Stimulated activated naive B cell treated with anti-CD40 and anti-IgM and Interleukin-4, amounts not matched to agents 10 μg/mL and 1 μg/mL and 100 μg/mL, for 72 hours (primary cell): ENCODE results near the gene KSR2.

ENCODE experiments used
- ATAC-seq, 2 donors: fragments of 150-1000 bp; cut with Tn5 transposase; replicated peaks; 2 replicates each; pipeline ENCODE4 v1.10.0; 2021; ENCODE audit warnings: moderate library complexity in 1 of 2
- DNase-seq: peaks from one replicate; pipeline ENCODE4 v3.0.0; 2021
- H3K27ac Mint-ChIP-seq: one replicate; pipeline ENCODE4 v1.8.0; 2022; ENCODE audit warnings: mild to moderate bottlenecking, mixed read lengths
- H3K27me3 Mint-ChIP-seq, 2 donors: one replicate each; pipeline ENCODE4 v1.8.0; 2022; ENCODE audit warnings: mixed read lengths in 2 of 2
- H3K36me3 Mint-ChIP-seq, 2 donors: one replicate each; pipeline ENCODE4 v1.8.0; 2022; ENCODE audit warnings: mixed read lengths in 2 of 2, mild to moderate bottlenecking in 1 of 2
- H3K4me1 Mint-ChIP-seq, 2 donors: one replicate each; pipeline ENCODE4 v1.8.0; 2022; ENCODE audit warnings: mixed read lengths in 2 of 2, mild to moderate bottlenecking in 1 of 2
- H3K4me3 Mint-ChIP-seq, 2 donors: one replicate each; pipeline ENCODE4 v1.8.0; 2022; ENCODE audit warnings: mild to moderate bottlenecking in 2 of 2, mixed read lengths in 2 of 2, moderate library complexity in 1 of 2
- H3K9me3 Mint-ChIP-seq, 2 donors: one replicate each; pipeline ENCODE4 v1.8.0; 2022; ENCODE audit warnings: mixed read lengths in 2 of 2, mild to moderate bottlenecking in 1 of 2

Gene KSR2

DNA sequence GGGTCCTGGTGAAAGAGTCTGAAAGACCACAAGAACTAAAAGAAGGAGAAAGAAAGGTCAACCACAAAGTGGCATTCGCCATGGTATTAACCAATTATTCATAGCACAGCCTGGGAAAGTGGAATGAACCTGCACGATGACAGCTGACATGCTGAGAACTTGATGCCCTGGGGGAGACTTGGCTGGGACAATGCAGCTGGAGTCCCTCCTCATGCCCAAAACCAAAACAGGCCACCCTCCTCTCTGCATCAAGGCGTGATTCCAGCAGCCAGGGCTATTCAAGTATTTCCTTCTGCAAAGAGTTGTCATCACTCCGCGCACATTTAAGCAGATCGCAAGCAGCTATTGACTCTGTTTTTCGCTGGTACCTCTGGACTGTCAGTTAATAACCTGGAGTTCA, 440.3 kb downstream of the KSR2 start:
- Mint-ChIP-seq H3K4me1 (no peaks in the 10 kb centered on the region), H3K4me3 (no peak overlapping the region), H3K27ac (no peak overlapping the region), H3K27me3 (no peaks in the 10 kb centered on the region), H3K9me3 (peaks cover 0 to 2% of the 10 kb centered on the region in 2 donors), H3K36me3 (no peaks in the 10 kb centered on the region)
- DNase-seq (no peak), ATAC-seq (no peak)

DNA sequence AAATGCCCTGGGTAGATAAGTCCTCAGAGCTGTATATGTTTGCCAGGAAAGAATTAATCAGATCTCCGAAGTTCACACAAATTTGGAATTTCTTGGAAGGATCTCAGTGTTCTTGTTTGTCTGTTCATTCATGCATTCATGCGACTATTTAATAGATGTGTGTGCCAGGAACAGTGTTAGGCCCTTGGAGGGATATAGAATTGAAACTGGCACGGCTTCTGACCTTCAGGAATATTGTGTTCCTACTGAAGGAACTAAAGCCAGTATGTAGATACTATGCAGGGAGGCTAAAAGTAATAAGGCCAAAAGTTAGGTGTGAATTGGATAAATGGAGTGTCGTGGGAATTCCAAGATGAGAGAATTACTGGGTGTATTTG, 441.3 kb downstream of the KSR2 start:
- Mint-ChIP-seq H3K9me3 (peaks cover 0 to 2% of the 10 kb centered on the region in 2 donors), H3K27ac (no peak overlapping the region)

DNA sequence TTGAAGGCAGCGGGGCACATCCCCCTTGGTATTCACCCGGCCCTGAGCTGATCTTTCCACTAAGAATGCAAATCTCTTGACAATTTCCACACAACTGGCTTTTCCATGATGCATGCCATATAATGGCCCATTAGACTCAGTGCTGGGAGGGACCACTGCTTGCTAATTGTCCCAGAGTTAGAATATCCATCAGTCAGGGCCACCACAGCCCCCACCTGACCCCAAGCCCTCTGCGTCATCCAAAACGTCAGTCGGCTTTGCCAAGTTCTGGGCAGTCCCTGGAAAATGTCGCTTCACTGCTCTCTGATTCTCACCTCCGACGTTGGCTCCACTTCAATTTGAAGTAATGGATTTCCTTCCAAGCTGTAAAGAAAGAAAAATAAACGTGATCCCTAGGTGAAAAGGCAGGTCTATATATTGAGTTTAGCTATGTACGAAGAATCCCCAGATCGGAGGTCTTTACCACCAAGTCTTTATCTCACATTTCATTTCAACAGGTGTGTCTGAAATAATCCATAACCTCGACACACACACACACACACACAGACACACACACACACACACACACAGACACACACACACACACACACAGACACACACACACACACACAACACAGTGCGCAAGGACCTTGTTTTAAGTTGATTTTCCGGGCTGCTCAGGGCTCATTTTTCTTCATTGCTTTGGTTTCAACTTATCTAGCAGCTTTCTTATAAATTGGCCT, 441.9 kb downstream of the KSR2 start:
- H3K9me3 Mint-ChIP-seq, result peaks cover 0 to 2% of the 10 kb centered on the region in 2 donors
- H3K4me1 Mint-ChIP-seq, result no peaks in the 10 kb centered on the region
- no peaks in the 10 kb centered on the region for H3K36me3 Mint-ChIP-seq
- H3K27ac Mint-ChIP-seq, result no peak overlapping the region
- H3K4me3 Mint-ChIP-seq, result no peak overlapping the region
- no peak for DNase-seq
- no peak for ATAC-seq
- H3K27me3 Mint-ChIP-seq, result no peaks in the 10 kb centered on the region

More for the DNA sequence above, 441.3 kb downstream of the KSR2 start:
- H3K36me3 Mint-ChIP-seq, result no peaks in the 10 kb centered on the region
- ATAC-seq, result no peak
- no peak overlapping the region for H3K4me3 Mint-ChIP-seq
- no peaks in the 10 kb centered on the region for H3K4me1 Mint-ChIP-seq
- DNase-seq, result no peak
- no peaks in the 10 kb centered on the region for H3K27me3 Mint-ChIP-seq

DNA sequence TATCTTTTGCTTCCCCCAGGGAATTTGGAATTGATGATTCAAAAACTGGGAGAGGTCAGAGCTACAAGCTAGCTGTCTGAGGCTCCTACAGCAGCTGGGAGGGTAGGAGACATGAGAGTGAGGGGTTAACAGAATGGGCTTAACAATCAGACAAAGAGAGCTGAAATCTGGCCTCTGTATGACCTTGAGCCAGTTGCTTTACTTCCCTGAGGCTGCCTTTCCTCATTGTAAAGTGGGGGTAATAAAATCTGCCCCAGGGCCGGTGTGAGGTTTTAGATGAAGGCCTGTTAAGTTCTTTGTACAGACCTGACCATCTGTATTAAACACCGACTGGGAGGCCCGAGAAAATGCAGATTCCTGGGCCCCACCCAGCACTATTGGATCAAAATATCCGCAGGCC, 443.0 kb downstream of the KSR2 start:
- H3K4me1 Mint-ChIP-seq, result no peaks in the 10 kb centered on the region
- no peak for ATAC-seq
- no peak overlapping the region for H3K27ac Mint-ChIP-seq
- no peaks in the 10 kb centered on the region for H3K27me3 Mint-ChIP-seq
- H3K9me3 Mint-ChIP-seq, result no peaks in the 10 kb centered on the region
- no peak overlapping the region for H3K4me3 Mint-ChIP-seq
- H3K36me3 Mint-ChIP-seq, result no peaks in the 10 kb centered on the region
- no peak for DNase-seq

DNA sequence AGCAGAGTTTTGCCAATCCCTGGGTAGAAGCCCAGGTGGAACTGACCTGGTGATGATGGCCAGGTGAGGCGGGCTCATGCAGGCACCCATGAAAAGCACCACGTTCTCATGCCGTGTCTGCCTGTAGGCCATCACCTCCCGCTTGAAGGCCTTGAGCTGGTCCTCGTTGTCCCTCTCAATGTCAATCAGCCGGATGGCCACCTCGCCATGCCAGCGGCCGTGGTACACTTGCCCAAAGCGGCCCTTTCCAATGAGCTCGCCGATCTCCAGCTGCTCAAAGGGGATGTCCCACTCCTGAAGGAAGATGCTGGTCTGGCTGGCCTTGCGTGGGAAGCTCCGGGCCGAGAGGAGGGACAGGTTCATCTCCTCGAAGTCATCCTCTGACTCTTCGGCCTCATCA, 444.0 kb downstream of the KSR2 start:
- Mint-ChIP-seq H3K9me3 (no peaks in the 10 kb centered on the region), H3K4me3 (no peak overlapping the region), H3K36me3 (no peaks in the 10 kb centered on the region)

DNA sequence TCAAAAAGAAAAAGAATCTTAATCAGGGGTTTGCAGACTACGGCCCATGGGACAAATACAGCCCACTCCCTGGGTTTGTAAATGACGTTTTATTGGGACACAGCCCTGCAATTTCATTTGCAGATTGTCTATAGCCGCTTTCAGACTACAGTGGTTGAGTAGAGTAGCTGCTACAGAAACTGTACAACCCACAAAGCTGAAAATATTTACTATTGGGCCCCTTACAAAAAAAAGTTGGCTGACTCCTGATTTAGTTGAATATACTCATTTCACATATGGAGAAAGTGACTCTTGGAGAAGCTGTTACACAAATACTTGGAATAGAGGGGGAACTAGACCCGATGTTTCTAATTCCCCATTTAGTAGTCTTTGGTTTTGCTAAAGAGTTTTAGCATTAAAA, 444.8 kb downstream of the KSR2 start:
- no peak for DNase-seq
- H3K4me1 Mint-ChIP-seq, result no peaks in the 10 kb centered on the region
- no peak for ATAC-seq
- no peaks in the 10 kb centered on the region for H3K27me3 Mint-ChIP-seq
- no peak overlapping the region for H3K4me3 Mint-ChIP-seq
- H3K27ac Mint-ChIP-seq, result no peak overlapping the region
- H3K9me3 Mint-ChIP-seq, result no peaks in the 10 kb centered on the region
- no peaks in the 10 kb centered on the region for H3K36me3 Mint-ChIP-seq

More for the DNA sequence above, 444.0 kb downstream of the KSR2 start:
- H3K4me1 Mint-ChIP-seq, result no peaks in the 10 kb centered on the region
- no peak overlapping the region for H3K27ac Mint-ChIP-seq
- no peak for ATAC-seq
- H3K27me3 Mint-ChIP-seq, result no peaks in the 10 kb centered on the region
- DNase-seq, result no peak

DNA sequence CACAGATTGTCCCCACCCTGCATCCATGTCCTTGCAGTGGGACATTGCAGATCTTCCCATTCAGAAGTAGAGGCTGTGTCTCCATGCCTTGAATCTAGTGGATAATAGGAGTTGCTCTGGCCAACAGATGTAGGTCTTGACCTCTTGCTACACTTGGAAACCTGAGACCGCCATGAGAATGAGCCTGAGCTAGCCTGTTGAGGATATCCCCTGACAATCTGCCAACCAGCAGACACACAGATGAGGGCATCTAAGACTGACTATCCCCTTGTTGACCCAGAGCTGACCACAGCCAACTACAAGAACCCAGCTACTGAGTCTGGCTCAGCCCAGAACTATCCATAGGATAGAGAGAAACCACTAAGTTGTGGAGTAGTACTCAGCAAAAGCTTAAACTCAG, 446.2 kb downstream of the KSR2 start:
- no peaks in the 10 kb centered on the region for H3K27me3 Mint-ChIP-seq
- H3K27ac Mint-ChIP-seq, result no peak overlapping the region
- no peak overlapping the region for H3K4me3 Mint-ChIP-seq
- H3K4me1 Mint-ChIP-seq, result no peaks in the 10 kb centered on the region
- ATAC-seq (no peak), DNase-seq (no peak)
- no peaks in the 10 kb centered on the region for H3K36me3 Mint-ChIP-seq
- no peaks in the 10 kb centered on the region for H3K9me3 Mint-ChIP-seq

DNA sequence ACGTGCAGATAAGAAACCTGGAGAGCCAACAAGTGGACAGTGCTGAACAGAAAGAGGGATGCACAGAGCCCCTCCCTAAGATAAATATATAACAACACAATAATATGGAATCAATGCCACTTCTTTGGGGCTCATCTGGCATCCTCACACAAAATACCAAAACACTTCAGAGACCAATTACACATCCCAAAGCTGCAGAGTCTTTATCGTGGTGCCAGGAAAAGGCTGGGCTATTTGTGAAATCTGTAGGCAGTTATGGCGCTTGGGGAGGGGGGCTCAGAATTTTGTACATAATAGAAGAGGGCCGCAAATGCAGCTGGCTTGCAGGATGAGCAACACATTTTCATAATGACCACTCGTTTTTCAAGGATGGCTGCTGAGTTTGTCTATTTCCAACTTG, 446.9 kb downstream of the KSR2 start:
- Mint-ChIP-seq H3K27ac (no peak overlapping the region), H3K36me3 (no peaks in the 10 kb centered on the region), H3K4me3 (no peak overlapping the region), H3K9me3 (peaks cover 1 to 3% of the 10 kb centered on the region in 2 donors), H3K27me3 (no peaks in the 10 kb centered on the region), H3K4me1 (no peaks in the 10 kb centered on the region)
- no peak for ATAC-seq
- no peak for DNase-seq

DNA sequence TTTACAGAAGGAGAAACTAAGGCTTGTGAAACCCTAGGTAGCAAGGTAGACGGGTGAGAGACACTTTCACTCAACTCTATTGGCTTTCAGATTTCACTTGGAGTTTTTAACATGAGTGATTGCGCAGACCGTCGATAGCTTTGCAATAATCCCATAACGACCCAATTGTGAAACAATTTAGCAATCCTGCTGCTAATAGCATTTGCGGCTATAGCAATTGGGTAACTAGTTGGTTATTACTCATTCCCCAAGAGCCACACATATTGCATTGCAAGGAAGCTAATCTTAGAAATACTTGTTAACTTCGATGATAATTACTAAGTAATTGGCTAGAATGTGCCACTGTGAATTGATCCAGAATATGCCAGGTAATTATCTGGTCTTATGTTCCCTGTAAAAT, 447.4 kb downstream of the KSR2 start:
- DNase-seq (no peak), ATAC-seq (no peak)
- Mint-ChIP-seq H3K9me3 (peaks cover 3% of the 10 kb centered on the region in 2 donors), H3K27ac (no peak overlapping the region), H3K4me1 (no peaks in the 10 kb centered on the region), H3K36me3 (no peaks in the 10 kb centered on the region), H3K4me3 (no peak overlapping the region), H3K27me3 (no peaks in the 10 kb centered on the region)

DNA sequence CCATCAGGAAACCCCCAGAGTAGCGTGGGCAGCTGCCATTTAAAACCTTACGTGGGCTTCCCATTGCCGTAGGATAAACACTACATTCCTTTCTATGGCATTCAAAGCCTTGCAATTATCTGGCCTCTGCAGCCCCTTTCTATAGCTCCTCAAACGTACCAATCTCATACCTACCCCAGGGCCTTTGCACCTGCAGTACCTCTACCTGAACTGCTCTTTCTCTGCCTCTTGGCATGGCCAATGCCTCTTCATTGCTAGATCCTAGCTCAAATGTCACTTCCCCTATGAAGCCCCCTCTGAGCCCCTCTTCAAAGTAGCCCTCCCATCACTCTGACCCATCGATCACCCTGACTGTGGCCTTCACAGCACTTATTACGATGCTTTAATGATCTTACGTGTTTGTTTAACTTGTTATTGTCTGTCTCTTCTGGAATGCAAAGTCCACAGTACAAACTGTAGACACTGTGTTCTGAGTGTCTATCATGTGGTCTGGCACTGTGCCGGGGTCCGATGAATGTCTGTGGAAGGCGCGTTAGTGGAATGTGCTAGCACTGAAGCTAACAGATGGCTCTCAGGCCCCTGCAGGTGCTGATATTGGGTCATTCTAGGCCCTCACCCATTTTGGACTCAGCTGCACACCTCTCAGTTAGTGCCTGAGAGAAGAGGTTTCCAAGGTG, 450.1 kb downstream of the KSR2 start:
- Mint-ChIP-seq H3K27me3 (peaks cover 0 to 5% of the 10 kb centered on the region in 2 donors), H3K9me3 (peaks cover 3 to 4% of the 10 kb centered on the region in 2 donors), H3K27ac (no peak overlapping the region), H3K4me1 (no peaks in the 10 kb centered on the region), H3K4me3 (no peak overlapping the region), H3K36me3 (no peaks in the 10 kb centered on the region)
- DNase-seq (no peak), ATAC-seq (no peak)

DNA sequence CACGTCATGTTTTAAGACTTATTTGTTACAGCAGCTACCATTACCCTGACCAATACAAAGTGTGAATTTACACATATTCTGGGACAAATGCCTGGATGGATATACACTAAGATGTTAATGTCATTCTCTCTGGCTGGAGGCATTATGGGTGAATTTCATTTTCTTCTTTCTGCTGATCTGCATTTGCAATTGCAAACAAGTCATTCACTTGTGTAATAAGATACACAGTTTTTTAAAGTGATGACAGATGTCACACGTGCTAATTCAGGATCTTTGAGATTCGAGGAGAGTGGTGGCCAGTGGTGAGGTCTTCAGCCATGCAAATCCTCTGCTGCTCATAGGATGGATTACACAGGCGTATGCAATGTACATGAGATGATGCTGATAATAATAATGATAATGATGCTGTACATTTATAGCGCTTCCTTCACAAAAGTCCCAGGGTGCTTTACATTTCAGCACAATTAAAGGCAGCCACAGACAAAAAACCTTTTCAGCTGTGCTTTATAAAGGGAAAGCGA, 451.5 kb downstream of the KSR2 start:
- Mint-ChIP-seq H3K9me3 (peaks cover 3 to 4% of the 10 kb centered on the region in 2 donors), H3K36me3 (no peaks in the 10 kb centered on the region), H3K4me3 (no peak overlapping the region), H3K27ac (no peak overlapping the region), H3K4me1 (no peaks in the 10 kb centered on the region), H3K27me3 (peaks cover 0 to 5% of the 10 kb centered on the region in 2 donors)
- ATAC-seq (no peak), DNase-seq (no peak)

DNA sequence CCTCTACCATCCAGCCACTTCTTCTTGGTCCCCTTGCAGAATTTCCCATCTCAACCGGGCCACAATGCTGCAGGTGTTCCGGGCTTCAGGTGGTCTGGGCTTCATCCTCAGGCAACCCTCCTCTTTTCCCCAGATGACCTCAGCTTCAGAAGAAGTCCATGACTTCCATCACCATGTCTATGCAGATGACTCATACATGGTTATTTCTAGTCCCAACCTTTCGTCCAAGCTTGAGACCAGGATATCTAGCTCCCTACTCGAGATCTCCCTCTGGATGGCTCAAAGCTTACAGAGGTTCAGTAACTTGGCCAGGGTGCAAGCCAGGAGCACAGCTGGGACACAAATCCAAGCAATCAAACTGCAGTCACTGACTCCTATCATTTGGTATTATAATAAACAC, 452.8 kb downstream of the KSR2 start:
- no peaks in the 10 kb centered on the region for H3K4me1 Mint-ChIP-seq
- DNase-seq (no peak), ATAC-seq (no peak)
- H3K36me3 Mint-ChIP-seq, result no peaks in the 10 kb centered on the region
- no peak overlapping the region for H3K4me3 Mint-ChIP-seq
- peaks cover 3 to 4% of the 10 kb centered on the region in 2 donors for H3K9me3 Mint-ChIP-seq
- peaks cover 0 to 5% of the 10 kb centered on the region in 2 donors for H3K27me3 Mint-ChIP-seq
- H3K27ac Mint-ChIP-seq, result no peak overlapping the region

DNA sequence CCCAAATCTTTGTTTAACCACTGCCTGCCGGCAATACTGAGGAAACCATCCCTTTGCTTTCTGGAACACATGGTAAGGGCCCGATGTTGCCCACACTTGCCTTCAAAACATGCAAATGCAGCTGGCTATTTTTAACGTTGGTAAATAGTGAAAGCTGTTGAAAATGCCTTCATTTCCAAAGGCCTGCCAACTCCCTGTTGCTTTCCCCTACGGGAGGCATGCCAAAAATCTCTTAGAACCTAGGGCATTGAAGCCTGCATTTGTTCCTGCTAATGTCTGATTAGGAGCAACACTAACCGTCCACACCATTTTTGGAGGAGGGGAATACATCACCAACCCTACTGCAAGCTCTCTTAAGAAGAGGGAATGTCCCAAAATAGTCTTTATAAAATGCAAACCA, 454.8 kb downstream of the KSR2 start:
- Mint-ChIP-seq H3K9me3 (peaks cover 3 to 4% of the 10 kb centered on the region in 2 donors), H3K27ac (no peak overlapping the region), H3K36me3 (no peaks in the 10 kb centered on the region), H3K27me3 (peaks cover 0 to 5% of the 10 kb centered on the region in 2 donors), H3K4me3 (no peak overlapping the region), H3K4me1 (no peaks in the 10 kb centered on the region)
- ATAC-seq (no peak), DNase-seq (no peak)

DNA sequence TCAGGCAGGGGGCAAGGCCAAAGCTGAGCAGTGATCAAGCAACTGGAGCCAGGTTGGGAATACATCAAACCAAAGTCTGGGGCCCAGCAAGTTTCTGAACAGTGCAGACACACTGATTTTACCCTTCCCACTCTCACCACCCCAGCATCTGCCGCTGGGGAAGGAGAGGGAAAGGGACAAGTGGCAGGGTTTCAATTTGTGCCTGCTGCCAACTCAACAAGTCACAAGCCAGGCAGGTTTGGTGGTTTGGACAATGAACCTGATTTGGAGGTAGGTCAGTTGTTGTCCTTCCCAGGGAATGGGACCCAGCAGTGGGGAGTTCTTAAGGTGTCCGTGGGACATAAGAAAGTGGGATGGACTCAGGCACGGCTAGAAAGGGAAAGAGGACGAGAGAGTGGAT, 455.4 kb downstream of the KSR2 start:
- DNase-seq (no peak), ATAC-seq (no peak)
- H3K4me3 Mint-ChIP-seq, result no peak overlapping the region
- H3K4me1 Mint-ChIP-seq, result no peaks in the 10 kb centered on the region
- no peak overlapping the region for H3K27ac Mint-ChIP-seq
- H3K27me3 Mint-ChIP-seq, result peaks cover 6 to 7% of the 10 kb centered on the region in 2 donors
- no peaks in the 10 kb centered on the region for H3K36me3 Mint-ChIP-seq
- H3K9me3 Mint-ChIP-seq, result peaks cover 3 to 8% of the 10 kb centered on the region in 2 donors

DNA sequence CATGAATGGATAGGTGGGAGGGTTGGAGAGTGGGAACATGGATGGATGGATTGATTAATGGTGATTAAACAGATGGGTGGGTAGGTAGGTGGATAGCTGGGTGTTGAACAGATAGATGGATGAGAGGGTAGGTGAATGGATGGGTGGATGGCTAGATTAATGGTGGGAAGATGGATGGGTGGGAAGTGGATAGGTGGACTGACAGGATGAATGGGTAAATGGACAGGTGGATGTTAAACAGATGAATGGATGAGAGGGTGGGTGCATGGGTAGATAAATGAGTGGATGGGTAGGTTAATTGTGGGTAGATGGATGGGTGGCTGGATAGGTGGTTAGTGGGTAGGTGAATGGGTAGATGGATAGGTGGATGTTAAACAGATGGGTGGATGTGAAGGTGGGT, 460.3 kb downstream of the KSR2 start:
- Mint-ChIP-seq H3K4me3 (no peak overlapping the region), H3K36me3 (no peaks in the 10 kb centered on the region)
- DNase-seq, result no peak

More for the DNA sequence above, 460.3 kb downstream of the KSR2 start:
- ATAC-seq, result no peak
- Mint-ChIP-seq H3K27ac (no peak overlapping the region), H3K27me3 (peaks cover 6 to 21% of the 10 kb centered on the region in 2 donors), H3K9me3 (peaks cover 0 to 8% of the 10 kb centered on the region in 2 donors), H3K4me1 (no peaks in the 10 kb centered on the region)
